ENCODE measurements around the gene CAPN14. TPM values are rescaled to one million over a fixed set of nuclear protein-coding genes. Genes with fewer than 3 reads are reported as not detected.

CAPN14 gene
- total RNA-seq, 1 experiment from 2014 or later: not detected

GRCh38 chr2:31251018-31251417 is 33.7 kb upstream of the CAPN14 start:
- ATAC-seq (no peak), DNase-seq (ENCODE audit: low read depth, low spot score) (no peak)
- no peaks in the 10 kb centered on the region for H3K9me3 ChIP-seq (ENCODE audit: control insufficient read depth in 1 of 2, insufficient read depth in 1 of 2, low read depth in 1 of 2, low read length in 2 of 2)
- H3K9ac ChIP-seq (ENCODE audit: low read length): no peak overlapping the region
- H3K9me2 ChIP-seq (ENCODE audit: insufficient read depth): no peaks in the 10 kb centered on the region
- no peaks in the 10 kb centered on the region for H3K27me3 ChIP-seq (ENCODE audit: insufficient read depth, low read length)
- ChIA-PET CTCF (no interaction called here), POLR2A (no interaction called here), RAD21 (ENCODE audit: low non-redundant PET in 1 of 2, low total read pairs in 2 of 2, uncharacterized antibody in 2 of 2, unreplicated experiment in 2 of 2) (no interaction called here)
- H3K36me3 ChIP-seq (ENCODE audit: control insufficient read depth in 1 of 2, insufficient read depth in 2 of 2, low read length in 2 of 2): no peaks in the 10 kb centered on the region
- H3K4me3 ChIP-seq (replicated peaks in 1 of 2; ENCODE audit: low read depth in 1 of 2, low read length in 2 of 2): no peak overlapping the region
- H3K4me1 ChIP-seq (ENCODE audit: control insufficient read depth in 1 of 2, insufficient read depth in 2 of 2, low read length in 2 of 2): no peaks in the 10 kb centered on the region
- H4K20me1 ChIP-seq (ENCODE audit: insufficient read depth): no peaks in the 10 kb centered on the region
- H3K4me2 ChIP-seq (ENCODE audit: low read length): no peak overlapping the region
- H3K79me2 ChIP-seq (ENCODE audit: insufficient read depth, low read length): no peaks in the 10 kb centered on the region
- BruUV-seq (replicated peaks): no TSS peak
- TF ChIP-seq ZNF274 (IDR thresholded peaks at IDR 0.05; ENCODE audit: low read depth, low read length) (no peak), EZH2 (IDR thresholded peaks at IDR 0.05) (no peak), CTCF (IDR thresholded peaks at IDR 0.05 in 2 of 3, conservative IDR thresholded peaks at IDR 0.05 in 1 of 3; ENCODE audit: borderline replicate concordance in 1 of 3, insufficient read depth in 1 of 3, low read depth in 2 of 3, low read length in 2 of 3) (no peak), JUND (IDR thresholded peaks at IDR 0.05) (no peak), RAD21 (IDR thresholded peaks at IDR 0.05; ENCODE audit: low read depth) (no peak), CBX3 (IDR thresholded peaks at IDR 0.05; ENCODE audit: low read depth) (no peak)
- intact Hi-C loops (cut with micrococcal nuclease): no loop called here
- no peak overlapping the region for H3K27ac ChIP-seq (ENCODE audit: low read depth, low read length)
- no peak overlapping the region for H2AFZ ChIP-seq (ENCODE audit: low read depth, low read length, poor library complexity, severe bottlenecking)

- no peaks in the 10 kb centered on the region for H3K27me3 ChIP-seq (ENCODE audit: insufficient read depth, low read length)
- H3K79me2 ChIP-seq (ENCODE audit: insufficient read depth, low read length): no peaks in the 10 kb centered on the region
- no peaks in the 10 kb centered on the region for H4K20me1 ChIP-seq (ENCODE audit: insufficient read depth)
- H3K4me3 ChIP-seq (replicated peaks in 1 of 2; ENCODE audit: low read depth in 1 of 2, low read length in 2 of 2): no peak overlapping the region
- H3K27ac ChIP-seq (ENCODE audit: low read depth, low read length): no peak overlapping the region
- intact Hi-C loops (cut with micrococcal nuclease): no loop called here
- no peak overlapping the region for H3K4me2 ChIP-seq (ENCODE audit: low read length)
- ATAC-seq (no peak), DNase-seq (ENCODE audit: low read depth, low spot score) (no peak)
- CTCF ChIA-PET: no interaction called here
- POLR2A ChIA-PET: no interaction called here
- H3K9me3 ChIP-seq (ENCODE audit: control insufficient read depth in 1 of 2, insufficient read depth in 1 of 2, low read depth in 1 of 2, low read length in 2 of 2): no peaks in the 10 kb centered on the region
- RAD21 ChIA-PET (ENCODE audit: low non-redundant PET in 1 of 2, low total read pairs in 2 of 2, uncharacterized antibody in 2 of 2, unreplicated experiment in 2 of 2): no interaction called here
- no peaks in the 10 kb centered on the region for H3K4me1 ChIP-seq (ENCODE audit: control insufficient read depth in 1 of 2, insufficient read depth in 2 of 2, low read length in 2 of 2)
- BruUV-seq (replicated peaks): no TSS peak
- H3K9me2 ChIP-seq (ENCODE audit: insufficient read depth): no peaks in the 10 kb centered on the region
- no peaks in the 10 kb centered on the region for H3K36me3 ChIP-seq (ENCODE audit: control insufficient read depth in 1 of 2, insufficient read depth in 2 of 2, low read length in 2 of 2)
- no peak overlapping the region for H3K9ac ChIP-seq (ENCODE audit: low read length)
- H2AFZ ChIP-seq (ENCODE audit: low read depth, low read length, poor library complexity, severe bottlenecking): no peak overlapping the region
- no peak for TF ChIP-seq SIN3A (IDR thresholded peaks at IDR 0.05; ENCODE audit: low read depth)
- TF ChIP-seq YY1 (IDR thresholded peaks at IDR 0.05; ENCODE audit: extremely low read depth, insufficient replicate concordance, low read depth, low read length): no peak
- no peak for TF ChIP-seq ZFX (IDR thresholded peaks at IDR 0.05)
- no peak for TF ChIP-seq CEBPB (IDR thresholded peaks at IDR 0.05; ENCODE audit: low read depth)
- TF ChIP-seq ZNF274 (IDR thresholded peaks at IDR 0.05; ENCODE audit: low read depth, low read length): no peak
- no peak for TF ChIP-seq JUND (IDR thresholded peaks at IDR 0.05)
- no peak for TF ChIP-seq ELF1 (IDR thresholded peaks at IDR 0.05; ENCODE audit: borderline replicate concordance, low read depth)
- no peak for TF ChIP-seq FOSL1 (IDR thresholded peaks at IDR 0.05; ENCODE audit: low read depth)
- no peak for TF ChIP-seq SRF (IDR thresholded peaks at IDR 0.05; ENCODE audit: low read depth)
- no peak for TF ChIP-seq CBX3 (IDR thresholded peaks at IDR 0.05; ENCODE audit: low read depth)
- no peak for TF ChIP-seq MAX (IDR thresholded peaks at IDR 0.05)
- no peak for TF ChIP-seq POLR2A (IDR thresholded peaks at IDR 0.05; ENCODE audit: borderline replicate concordance, extremely low read depth, insufficient read depth, insufficient read length)
- TF ChIP-seq CTCF (IDR thresholded peaks at IDR 0.05 in 2 of 3, conservative IDR thresholded peaks at IDR 0.05 in 1 of 3; ENCODE audit: borderline replicate concordance in 1 of 3, insufficient read depth in 1 of 3, low read depth in 2 of 3, low read length in 2 of 3): no peak
- no peak for TF ChIP-seq SP1 (IDR thresholded peaks at IDR 0.05; ENCODE audit: low read depth)
- TF ChIP-seq EGR1 (IDR thresholded peaks at IDR 0.05; ENCODE audit: low read depth): no peak
- no peak for TF ChIP-seq RAD21 (IDR thresholded peaks at IDR 0.05; ENCODE audit: low read depth)
Measured at GRCh38 chr2:31249009-31249690, 31.8 kb upstream of the CAPN14 start.
